Left lung (tissue), 10 donors: ENCODE results near the gene C1QTNF1. TPM values are rescaled to one million over a fixed set of nuclear protein-coding genes. Genes with fewer than 3 reads are reported as not detected.
A peak's percentile ranks its signal among the peaks of the same experiment; 100 is the strongest.

Experiments
- ATAC-seq: fragments of 200-7000 bp; cut with Tn5 transposase; one replicate; pipeline ENCODE4 v1.9.1; 2020; ENCODE audit warnings: moderate library complexity
- DNase-seq, 4 donors: peaks; one replicate each; pipeline ENCODE4 v3.0.0-alpha.2; 2013 to 2020
- H3K27ac ChIP-seq, 2 donors: fragments of 200-600 bp; sonication (generic) in 1 of 2; one replicate each; pipeline versions ENCODE4 v1.5.0 to v1.8.0; 2020 to 2021
- H3K27me3 ChIP-seq, 2 donors: fragments of 200-600 bp; sonication (generic) in 1 of 2; one replicate each; pipeline versions ENCODE4 v1.5.0 to v1.8.0; 2020 to 2021
- H3K36me3 ChIP-seq, 2 donors: fragments of 200-600 bp; sonication (generic) in 1 of 2; one replicate each; pipeline versions ENCODE4 v1.5.0 to v1.8.0; 2020 to 2021
- H3K4me1 ChIP-seq, 2 donors: fragments of 200-600 bp; one replicate each; pipeline ENCODE4 v1.8.0; 2021
- H3K4me3 ChIP-seq, 2 donors: fragments of 200-600 bp; sonication (generic) in 1 of 2; one replicate each; pipeline versions ENCODE4 v1.5.0 to v1.8.0; 2020 to 2021; ENCODE audit warnings: mild to moderate bottlenecking in 1 of 2
- H3K9me3 ChIP-seq, 2 donors: fragments of 200-600 bp; sonication (generic) in 1 of 2; one replicate each; pipeline versions ENCODE4 v1.5.0 to v1.8.0; 2020 to 2021
- CTCF ChIP-seq, 2 donors: fragments of 200-600 bp; sonication (generic) in 1 of 2; IDR thresholded peaks; one replicate each; pipeline versions ENCODE4 v1.5.0 to v1.8.0; 2021; ENCODE audit warnings: antibody characterized with exemption in 2 of 2
- intact Hi-C, 2 donors: fragments of 100-400 bp; cut with DNase I; formaldehyde crosslinking; loops; one replicate each; pipeline versions ENCODE4 v1.11.2 to v1.14.2; 2022
- polyA plus RNA-seq, 6 donors: library from polyadenylated mRNA; unstranded; fragments of 120-200 nt; gene quantifications; one replicate each; pipeline ENCODE4 v1.2.1, GENCODE V29; 2013; ENCODE audit not compliant: insufficient read length in 6 of 6
- total RNA-seq, 2 donors: library from RNA; stranded (reverse); fragmentation: NEBNext Ultra II Directional; extraction: Animal tissue kit (Norgen Biotek cat#: 25700); gene quantifications; one replicate each; pipeline ENCODE4 v1.2.1, GENCODE V29; 2021
- donor health status: DM: no; HTN: yes; CAD: no.
- donor health status: DM: no; HTN: no; CAD: no.

The C1QTNF1 gene
- total and polyA plus RNA-seq, 8 donors: 1.4 to 31.4 (median 2.2) TPM

GRCh38 chr17:78997231-78997741 is 26.7 kb upstream of the C1QTNF1 start:
- Histone ChIP-seq H3K27ac (no peak overlapping the region), H3K27me3 (no peaks in the 10 kb centered on the region), H3K36me3 (peaks cover 0 to 88% of the 10 kb centered on the region in 2 donors), H3K4me1 (peaks cover 0 to 14% of the 10 kb centered on the region in 2 donors), H3K4me3 (no peak overlapping the region), H3K9me3 (no peaks in the 10 kb centered on the region)
- DNase-seq: no peak
- intact Hi-C loops: no loop called here
- no peak for TF ChIP-seq CTCF (IDR thresholded peaks at IDR 0.05)
- ATAC-seq: no peak

- Histone ChIP-seq H3K36me3 (peaks cover 0 to 88% of the 10 kb centered on the region in 2 donors), H3K9me3 (no peaks in the 10 kb centered on the region), H3K4me1 (peaks cover 0 to 14% of the 10 kb centered on the region in 2 donors), H3K27me3 (no peaks in the 10 kb centered on the region), H3K4me3 (no peak overlapping the region), H3K27ac (peak overlapping the region in 1 of 2 donors; percentile 5)
- ATAC-seq (no peak), DNase-seq (no peak)
- intact Hi-C loops: no loop called here
- no peak for TF ChIP-seq CTCF (IDR thresholded peaks at IDR 0.05)
Observed at GRCh38 chr17:78997881-78998280, 26.1 kb upstream of the C1QTNF1 start.

- Histone ChIP-seq H3K36me3 (peaks cover 0 to 88% of the 10 kb centered on the region in 2 donors), H3K27ac (peak overlapping the region in 1 of 2 donors; percentile 5)
Observed at GRCh38 chr17:78998311-78999055, 25.5 kb upstream of the C1QTNF1 start.

GRCh38 chr17:78999056-78999768 is 24.8 kb upstream of the C1QTNF1 start:
- no peak for ATAC-seq
- peaks cover 0 to 80% of the 10 kb centered on the region in 2 donors for H3K36me3 ChIP-seq
- no peaks in the 10 kb centered on the region for H3K27me3 ChIP-seq
- TF ChIP-seq CTCF (IDR thresholded peaks at IDR 0.05): no peak
- peaks cover 0 to 7% of the 10 kb centered on the region in 2 donors for H3K4me1 ChIP-seq
- no peak overlapping the region for H3K27ac ChIP-seq
- no peak for DNase-seq
- H3K9me3 ChIP-seq: no peaks in the 10 kb centered on the region
- no peak overlapping the region for H3K4me3 ChIP-seq
- intact Hi-C loops: no loop called here

More at GRCh38 chr17:78998311-78999055, 25.5 kb upstream of the C1QTNF1 start:
- Histone ChIP-seq H3K4me3 (no peak overlapping the region), H3K4me1 (peaks cover 0 to 10% of the 10 kb centered on the region in 2 donors), H3K27me3 (no peaks in the 10 kb centered on the region), H3K9me3 (no peaks in the 10 kb centered on the region)
- DNase-seq: peak in 2 of 4 donors; percentile 43 to 84
- intact Hi-C loops: no loop called here
- ATAC-seq: peak; percentile 4
- TF ChIP-seq CTCF (IDR thresholded peaks at IDR 0.05): no peak

- peaks cover 0 to 73% of the 10 kb centered on the region in 2 donors for H3K36me3 ChIP-seq
- TF ChIP-seq CTCF (IDR thresholded peaks at IDR 0.05): no peak
- intact Hi-C loops: no loop called here
- no peak for DNase-seq
- H3K27me3 ChIP-seq: no peaks in the 10 kb centered on the region
- ATAC-seq: no peak
- no peak overlapping the region for H3K27ac ChIP-seq
- H3K4me3 ChIP-seq: no peak overlapping the region
- H3K9me3 ChIP-seq: no peaks in the 10 kb centered on the region
- peaks cover 0 to 7% of the 10 kb centered on the region in 2 donors for H3K4me1 ChIP-seq
Observed at GRCh38 chr17:78999947-79000395, 24.0 kb upstream of the C1QTNF1 start.
